Measurements from ENCODE around the gene CDK5. TPM values are rescaled to one million over a fixed set of nuclear protein-coding genes. Genes with fewer than 3 reads are reported as not detected.

The CDK5 gene
- total and polyA plus RNA-seq, 10 of the 15 experiments (the other 5 are each of a cell fraction or from before 2014, with no cell fraction given) = 1.5 to 33.4 (median 21.6) TPM

- no peak for TF ChIP-seq CEBPZ (IDR thresholded peaks at IDR 0.05; ENCODE audit: low read depth, low read length)
- no peak for TF ChIP-seq MTA3 (IDR thresholded peaks at IDR 0.05; ENCODE audit: borderline replicate concordance, low read length)
- TF ChIP-seq, protein P1, sequence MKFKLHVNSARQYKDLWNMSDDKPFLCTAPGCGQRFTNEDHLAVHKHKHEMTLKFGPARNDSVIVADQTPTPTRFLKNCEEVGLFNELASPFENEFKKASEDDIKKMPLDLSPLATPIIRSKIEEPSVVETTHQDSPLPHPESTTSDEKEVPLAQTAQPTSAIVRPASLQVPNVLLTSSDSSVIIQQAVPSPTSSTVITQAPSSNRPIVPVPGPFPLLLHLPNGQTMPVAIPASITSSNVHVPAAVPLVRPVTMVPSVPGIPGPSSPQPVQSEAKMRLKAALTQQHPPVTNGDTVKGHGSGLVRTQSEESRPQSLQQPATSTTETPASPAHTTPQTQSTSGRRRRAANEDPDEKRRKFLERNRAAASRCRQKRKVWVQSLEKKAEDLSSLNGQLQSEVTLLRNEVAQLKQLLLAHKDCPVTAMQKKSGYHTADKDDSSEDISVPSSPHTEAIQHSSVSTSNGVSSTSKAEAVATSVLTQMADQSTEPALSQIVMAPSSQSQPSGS (IDR thresholded peaks at IDR 0.05; ENCODE audit: low read length) = no peak
- no peak for TF ChIP-seq CHD1 (IDR thresholded peaks at IDR 0.05; ENCODE audit: low read depth, low read length)
- 0 out of 2 replicates have a peak, but pooled peaks have one; percentile 25 for TF ChIP-seq ZSCAN29 (IDR thresholded peaks at IDR 0.05)
- no peak for TF ChIP-seq JUNB (IDR thresholded peaks at IDR 0.05)
- TF ChIP-seq BCLAF1 (IDR thresholded peaks at IDR 0.05) = no peak
- no peak for TF ChIP-seq EP300 (IDR thresholded peaks at IDR 0.05; ENCODE audit: borderline replicate concordance in 1 of 2, control insufficient read depth in 1 of 2, low read depth in 2 of 2, low read length in 2 of 2)
- no peak for TF ChIP-seq CBX5 (IDR thresholded peaks at IDR 0.05; ENCODE audit: low read depth)
- TF ChIP-seq JUND (IDR thresholded peaks at IDR 0.05; ENCODE audit: low read depth, low read length) = no peak
- no peak for TF ChIP-seq EZH2 (IDR thresholded peaks at IDR 0.05; ENCODE audit: borderline replicate concordance, control insufficient read depth, low read depth, low read length)
- no peak for TF ChIP-seq REST (IDR thresholded peaks at IDR 0.05; ENCODE audit: low read depth, low read length)
- TF ChIP-seq KLF5 (IDR thresholded peaks at IDR 0.05; ENCODE audit: partially characterized antibody) = no peak
- TF ChIP-seq NFYA (IDR thresholded peaks at IDR 0.05; ENCODE audit: borderline replicate concordance, low read depth, low read length) = no peak
Observed at GRCh38 chr7:151087245-151088018, 29.7 kb upstream of the CDK5 start (continued).
